Stimulated activated effector memory CD8-positive, alpha-beta T cell treated with anti-CD3 and anti-CD28 coated beads, Interleukin-12 subunit alpha, Interleukin-12 subunit beta, amount 100 ng/mL, for 72 hours (primary cell): ENCODE results near the gene EOMES.

Experiments used
- ATAC-seq: fragments of 150-1000 bp; cut with Tn5 transposase; 2 replicates; pipeline ENCODE4 v1.10.0; 2021
- DNase-seq, 2 donors: peaks; one replicate each; pipeline ENCODE4 v3.0.0; 2021 to 2022; ENCODE audit warnings: low spot score in 2 of 2
- H3K27ac Mint-ChIP-seq: one replicate; pipeline ENCODE4 v1.8.0; 2022; ENCODE audit warnings: mild to moderate bottlenecking, mixed read lengths
- H3K36me3 Mint-ChIP-seq: one replicate; pipeline ENCODE4 v1.8.0; 2022; ENCODE audit warnings: mild to moderate bottlenecking, mixed read lengths
- H3K4me1 Mint-ChIP-seq: one replicate; pipeline ENCODE4 v1.8.0; 2022; ENCODE audit warnings: mixed read lengths
- H3K4me3 Mint-ChIP-seq: one replicate; pipeline ENCODE4 v1.8.0; 2022; ENCODE audit warnings: mild to moderate bottlenecking, mixed read lengths
- H3K9me3 Mint-ChIP-seq: one replicate; pipeline ENCODE4 v1.8.0; 2022; ENCODE audit warnings: mixed read lengths

EOMES gene

DNA sequence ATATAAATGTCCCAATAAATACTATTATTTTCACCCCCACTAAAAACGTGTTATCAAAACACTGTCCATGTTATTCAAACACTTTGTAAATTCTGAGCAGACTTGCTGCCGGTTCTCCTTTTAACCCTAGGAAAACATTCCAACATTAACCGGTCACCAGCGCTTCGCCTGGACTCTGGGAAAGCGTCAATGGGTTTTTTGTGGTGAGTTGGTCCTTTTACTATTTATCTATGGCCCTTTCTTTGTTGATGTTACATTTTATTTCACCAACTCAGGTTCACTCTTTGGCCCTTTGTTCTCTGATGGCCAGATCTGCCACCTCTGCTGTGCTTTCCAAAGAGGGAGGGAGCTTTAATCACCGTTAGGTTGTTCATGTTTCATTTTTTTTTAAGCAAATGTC is 4.1 kb upstream of the EOMES start:
- H3K36me3 Mint-ChIP-seq: peaks cover 15% of the 10 kb centered on the region
- H3K9me3 Mint-ChIP-seq: no peaks in the 10 kb centered on the region
- DNase-seq (no peak), ATAC-seq (no peak)
- H3K27ac Mint-ChIP-seq: no peak overlapping the region
- H3K4me3 Mint-ChIP-seq: no peak overlapping the region
- H3K4me1 Mint-ChIP-seq: peaks cover 58% of the 10 kb centered on the region

- Mint-ChIP-seq H3K4me1 (peaks cover 44% of the 10 kb centered on the region), H3K36me3 (peaks cover 31% of the 10 kb centered on the region), H3K27ac (peak overlapping the region; percentile 98), H3K9me3 (no peaks in the 10 kb centered on the region), H3K4me3 (peak overlapping the region; percentile 95)
- no peak for ATAC-seq
- no peak for DNase-seq
Observed at GRCh38 chr3:27724459-27725197, 2.5 kb upstream of the EOMES start.

DNA sequence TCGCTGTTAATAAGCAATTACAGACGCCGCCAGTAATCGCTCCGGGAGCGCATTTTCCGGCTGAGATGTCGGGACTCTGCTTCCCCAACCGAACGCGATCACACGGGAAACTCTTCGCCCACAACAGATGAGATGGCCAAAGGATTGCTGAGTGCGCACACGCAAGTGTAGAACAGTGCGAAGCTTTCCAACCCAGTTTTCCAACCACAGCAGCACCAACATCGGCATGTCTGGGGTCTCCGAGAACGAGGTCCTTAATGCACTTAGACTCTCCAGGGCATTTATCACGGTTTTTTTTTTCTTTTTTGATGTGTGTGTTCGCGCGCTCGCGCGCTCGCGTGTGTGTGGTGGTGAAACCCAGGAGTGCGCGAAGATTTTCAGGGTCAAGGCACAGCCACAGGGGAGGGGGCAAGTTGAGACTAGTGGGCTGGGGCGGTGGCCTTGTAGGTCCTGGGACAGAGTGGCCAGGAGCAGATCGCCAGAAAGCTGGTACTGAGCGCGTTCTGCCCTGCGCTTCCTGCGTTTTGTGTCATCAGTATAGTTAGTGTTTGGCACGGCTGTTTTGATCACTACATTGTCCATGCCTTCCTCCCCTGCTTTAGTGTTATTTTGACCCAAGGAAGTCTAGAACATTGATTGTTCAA is 1.8 kb upstream of the EOMES start:
- H3K27ac Mint-ChIP-seq: peak overlapping the region; percentile 98
- H3K36me3 Mint-ChIP-seq: peaks cover 38% of the 10 kb centered on the region
- H3K4me1 Mint-ChIP-seq: peaks cover 46% of the 10 kb centered on the region
- no peaks in the 10 kb centered on the region for H3K9me3 Mint-ChIP-seq
- ATAC-seq: no peak
- peak in 1 of 2 donors; percentile 58 for DNase-seq
- peak overlapping the region; percentile 95 for H3K4me3 Mint-ChIP-seq

- ATAC-seq (no peak), DNase-seq (no peak)
- Mint-ChIP-seq H3K27ac (peak overlapping the region; percentile 98), H3K36me3 (peaks cover 43% of the 10 kb centered on the region), H3K4me1 (peaks cover 46% of the 10 kb centered on the region), H3K9me3 (no peaks in the 10 kb centered on the region), H3K4me3 (peak overlapping the region; percentile 95)
Observed at GRCh38 chr3:27723456-27723814, 1.3 kb upstream of the EOMES start.

- H3K4me1 Mint-ChIP-seq: peaks cover 44% of the 10 kb centered on the region
- H3K36me3 Mint-ChIP-seq: peaks cover 47% of the 10 kb centered on the region
- H3K27ac Mint-ChIP-seq: peak overlapping the region; percentile 98
- H3K9me3 Mint-ChIP-seq: no peaks in the 10 kb centered on the region
- DNase-seq (peak in 1 of 2 donors; percentile 62), ATAC-seq (no peak)
- H3K4me3 Mint-ChIP-seq: peak overlapping the region; percentile 95
Observed at GRCh38 chr3:27723001-27723445, 900 bp upstream of the EOMES start.

GRCh38 chr3:27720899-27721716 is 1.0 kb downstream of the EOMES start:
- Mint-ChIP-seq H3K36me3 (peaks cover 66% of the 10 kb centered on the region), H3K27ac (peak overlapping the region; percentile 98), H3K9me3 (no peaks in the 10 kb centered on the region), H3K4me1 (peaks cover 51% of the 10 kb centered on the region), H3K4me3 (peak overlapping the region; percentile 95)
- peak; percentile 30 to 79 for DNase-seq
- ATAC-seq: peak; percentile 5

GRCh38 chr3:27719314-27720003 is 2.7 kb downstream of the EOMES start:
- DNase-seq (peak in 1 of 2 donors; percentile 56), ATAC-seq (no peak)
- H3K36me3 Mint-ChIP-seq: peaks cover 82% of the 10 kb centered on the region
- H3K4me1 Mint-ChIP-seq: peaks cover 66% of the 10 kb centered on the region
- peak overlapping the region; percentile 98 for H3K27ac Mint-ChIP-seq
- peak overlapping the region; percentile 95 for H3K4me3 Mint-ChIP-seq
- H3K9me3 Mint-ChIP-seq: no peaks in the 10 kb centered on the region

GRCh38 chr3:27718459-27718858 is 3.7 kb downstream of the EOMES start:
- peaks cover 64% of the 10 kb centered on the region for H3K4me1 Mint-ChIP-seq
- peak overlapping the region; percentile 98 for H3K27ac Mint-ChIP-seq
- H3K4me3 Mint-ChIP-seq: peak overlapping the region; percentile 95

DNA sequence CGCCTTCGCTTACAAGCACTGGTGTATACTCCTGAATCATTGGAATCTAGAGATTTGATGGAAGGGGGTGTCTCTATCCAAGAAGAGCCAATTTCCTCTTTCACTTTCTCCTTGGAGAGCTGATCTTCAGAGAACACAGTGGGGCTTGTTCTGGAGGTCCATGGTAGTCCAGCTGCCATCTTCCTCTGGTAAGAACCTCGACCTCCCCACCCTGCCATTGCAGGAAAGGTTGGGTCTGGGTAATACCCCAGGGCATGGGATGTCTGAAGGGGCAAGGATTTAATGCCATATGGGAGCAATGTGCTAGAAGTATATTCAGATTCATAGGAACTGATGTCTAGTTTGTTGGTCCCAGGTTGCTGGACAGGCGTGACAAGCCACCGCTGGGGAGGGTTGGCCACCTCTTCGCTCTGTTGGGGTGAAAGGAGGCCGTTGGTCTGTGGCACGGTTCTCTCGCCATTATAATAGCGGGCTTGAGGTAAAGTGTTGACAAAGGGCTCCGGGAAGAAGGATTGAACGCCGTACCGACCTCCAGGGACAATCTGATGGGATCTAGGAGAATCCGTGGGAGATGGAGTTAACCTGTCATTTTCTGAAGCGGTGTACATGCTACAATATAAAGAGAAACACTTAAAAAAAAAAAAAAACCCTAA is 4.8 kb downstream of the EOMES start:
- H3K4me1 Mint-ChIP-seq: peaks cover 58% of the 10 kb centered on the region
- peaks cover 92% of the 10 kb centered on the region for H3K36me3 Mint-ChIP-seq
- DNase-seq (peak in 1 of 2 donors; percentile 53), ATAC-seq (no peak)
- peak overlapping the region; percentile 98 for H3K27ac Mint-ChIP-seq
- H3K4me3 Mint-ChIP-seq: peak overlapping the region; percentile 95
- no peaks in the 10 kb centered on the region for H3K9me3 Mint-ChIP-seq

More at GRCh38 chr3:27718459-27718858, 3.7 kb downstream of the EOMES start:
- Mint-ChIP-seq H3K9me3 (no peaks in the 10 kb centered on the region), H3K36me3 (peaks cover 92% of the 10 kb centered on the region)
- DNase-seq: no peak
- ATAC-seq: peak; percentile 63

GRCh38 chr3:27716309-27716708 is 5.8 kb downstream of the EOMES start:
- peak overlapping the region; percentile 98 for H3K27ac Mint-ChIP-seq
- H3K36me3 Mint-ChIP-seq: peaks cover 92% of the 10 kb centered on the region
- peak in 1 of 2 donors; percentile 55 for DNase-seq
- H3K9me3 Mint-ChIP-seq: no peaks in the 10 kb centered on the region
- no peak for ATAC-seq
- H3K4me1 Mint-ChIP-seq: peaks cover 62% of the 10 kb centered on the region
- peak overlapping the region; percentile 95 for H3K4me3 Mint-ChIP-seq

DNA sequence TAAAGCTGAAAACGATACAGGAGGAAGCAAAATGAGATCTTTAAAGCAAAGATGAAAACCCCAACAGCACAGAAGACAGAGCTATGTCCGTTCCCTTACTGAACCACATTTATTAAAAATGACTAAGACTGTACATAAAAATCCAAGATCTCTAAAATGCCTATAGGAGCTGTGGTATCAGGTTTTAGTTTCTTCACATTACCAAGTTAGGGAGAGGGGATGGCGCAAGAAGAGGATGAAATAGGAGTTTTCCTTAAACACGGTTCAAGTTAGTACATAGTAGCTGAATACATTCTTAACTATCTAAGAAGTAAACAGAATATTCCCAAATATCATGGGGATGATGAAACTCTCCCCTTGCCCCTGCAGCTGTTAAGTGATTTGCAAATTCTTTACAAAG is 6.3 kb downstream of the EOMES start:
- H3K27ac Mint-ChIP-seq: peak overlapping the region; percentile 98
- no peak for DNase-seq
- peaks cover 88% of the 10 kb centered on the region for H3K36me3 Mint-ChIP-seq
- H3K9me3 Mint-ChIP-seq: no peaks in the 10 kb centered on the region
- no peak for ATAC-seq
- H3K4me1 Mint-ChIP-seq: peaks cover 62% of the 10 kb centered on the region
- H3K4me3 Mint-ChIP-seq: peak overlapping the region; percentile 95

- H3K27ac Mint-ChIP-seq: peak overlapping the region; percentile 98
- ATAC-seq (no peak), DNase-seq (no peak)
- H3K9me3 Mint-ChIP-seq: no peaks in the 10 kb centered on the region
- H3K4me3 Mint-ChIP-seq: peak overlapping the region; percentile 95
- peaks cover 62% of the 10 kb centered on the region for H3K4me1 Mint-ChIP-seq
- H3K36me3 Mint-ChIP-seq: peaks cover 83% of the 10 kb centered on the region
Observed at GRCh38 chr3:27715454-27715806, 6.7 kb downstream of the EOMES start.

GRCh38 chr3:27714692-27715453 is 7.2 kb downstream of the EOMES start:
- DNase-seq (peak; percentile 40 to 72), ATAC-seq (peak; percentile 20)
- H3K4me1 Mint-ChIP-seq: peaks cover 62% of the 10 kb centered on the region
- peak overlapping the region; percentile 98 for H3K27ac Mint-ChIP-seq
- H3K36me3 Mint-ChIP-seq: peaks cover 78% of the 10 kb centered on the region
- H3K4me3 Mint-ChIP-seq: peak overlapping the region; percentile 95
- H3K9me3 Mint-ChIP-seq: no peaks in the 10 kb centered on the region

DNA sequence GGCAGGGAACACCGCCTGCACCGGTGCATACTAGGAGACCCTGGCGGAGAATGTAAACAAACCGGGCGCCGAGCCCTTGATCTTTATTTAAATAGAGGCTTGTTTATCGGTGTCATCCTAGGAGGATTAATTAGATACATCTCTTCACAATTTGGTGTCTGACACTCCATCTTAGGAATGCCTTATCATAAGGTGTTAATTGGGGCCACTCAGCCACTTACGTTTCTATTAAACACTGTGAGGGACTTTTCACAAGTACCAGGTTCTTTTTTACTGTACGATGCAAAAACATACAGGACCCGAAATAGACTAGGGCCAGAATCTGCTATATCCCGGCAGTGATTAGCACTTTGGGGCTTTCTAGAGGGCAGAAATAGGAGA is 8.0 kb downstream of the EOMES start:
- H3K27ac Mint-ChIP-seq: peak overlapping the region; percentile 98
- H3K4me3 Mint-ChIP-seq: peak overlapping the region; percentile 95

More for the DNA sequence above, 8.0 kb downstream of the EOMES start:
- ATAC-seq (no peak), DNase-seq (peak in 1 of 2 donors; percentile 58)
- no peaks in the 10 kb centered on the region for H3K9me3 Mint-ChIP-seq
- H3K4me1 Mint-ChIP-seq: peaks cover 56% of the 10 kb centered on the region
- H3K36me3 Mint-ChIP-seq: peaks cover 71% of the 10 kb centered on the region
